ENCODE results near the gene NEGR1. TPM values are rescaled to one million over a fixed set of nuclear protein-coding genes. Genes with fewer than 3 reads are reported as not detected.

NEGR1 gene
- total and polyA plus RNA-seq, 7 donors: 1.3 to 10.2 (median 2.2) TPM

DNA sequence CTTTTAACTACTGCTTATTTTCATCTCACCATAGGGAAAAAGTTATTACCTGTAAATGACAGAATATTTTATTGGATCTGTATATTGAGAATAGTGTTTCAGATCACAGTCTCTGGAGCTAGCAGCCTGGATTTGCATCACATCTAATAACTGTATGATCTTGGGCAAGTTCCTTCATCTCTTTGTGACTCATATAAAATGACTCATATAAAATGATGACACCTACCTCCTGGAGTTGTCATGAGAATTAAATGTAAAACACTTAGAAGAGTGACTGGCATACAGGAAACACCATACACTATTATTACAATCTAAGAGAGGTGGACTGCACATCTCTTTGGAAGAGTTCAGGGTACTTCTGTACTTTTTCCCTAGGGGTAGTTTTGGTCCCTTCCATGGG is 421.3 kb downstream of the NEGR1 start:
- Histone ChIP-seq H3K4me1 (no peaks in the 10 kb centered on the region), H3K27me3 (ENCODE audit: insufficient read depth in 3 of 3, low read length in 2 of 3) (no peaks in the 10 kb centered on the region), H3K36me3 (ENCODE audit: insufficient read depth in 1 of 2, low read depth in 1 of 2) (no peaks in the 10 kb centered on the region), H3K4me3 (no peak overlapping the region), H3K27ac (no peak overlapping the region), H3K9me3 (no peaks in the 10 kb centered on the region)
- no peak for TF ChIP-seq CTCF (IDR thresholded peaks at IDR 0.05)
- intact Hi-C loops (cut with DNase I): no loop called here
- no peak for DNase-seq
- no peak for ATAC-seq

DNA sequence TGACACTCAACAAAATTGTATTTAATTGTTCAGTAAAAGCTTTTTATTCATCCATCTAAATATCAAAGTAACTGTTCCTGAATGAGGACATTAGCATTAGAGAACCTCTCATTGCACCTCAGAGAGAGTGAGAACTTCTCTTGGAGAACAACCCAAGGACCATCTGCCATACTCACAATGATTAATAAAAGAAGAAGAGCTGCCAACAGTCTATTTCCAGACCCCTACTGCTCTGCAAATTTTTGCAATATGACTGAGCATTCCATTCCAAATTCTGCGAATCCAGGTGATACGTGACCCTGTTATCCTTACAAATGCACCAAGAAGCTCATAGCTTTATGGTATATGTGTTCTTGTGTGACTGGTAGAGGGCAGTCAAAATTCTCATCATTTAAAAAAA is 422.5 kb downstream of the NEGR1 start:
- WGBS, 3 donors: 83 to 90% (median 89%) methylated on average over 2 of the region's 2 CpGs
- ATAC-seq (no peak), DNase-seq (no peak)
- intact Hi-C loops (cut with DNase I): no loop called here
- no peaks in the 10 kb centered on the region for H3K36me3 ChIP-seq (ENCODE audit: insufficient read depth in 1 of 2, low read depth in 1 of 2)
- no peaks in the 10 kb centered on the region for H3K27me3 ChIP-seq (ENCODE audit: insufficient read depth in 3 of 3, low read length in 2 of 3)
- H3K9me3 ChIP-seq: no peaks in the 10 kb centered on the region
- no peak overlapping the region for H3K27ac ChIP-seq
- H3K4me1 ChIP-seq: no peaks in the 10 kb centered on the region
- H3K4me3 ChIP-seq: no peak overlapping the region
- TF ChIP-seq CTCF (IDR thresholded peaks at IDR 0.05): no peak

DNA sequence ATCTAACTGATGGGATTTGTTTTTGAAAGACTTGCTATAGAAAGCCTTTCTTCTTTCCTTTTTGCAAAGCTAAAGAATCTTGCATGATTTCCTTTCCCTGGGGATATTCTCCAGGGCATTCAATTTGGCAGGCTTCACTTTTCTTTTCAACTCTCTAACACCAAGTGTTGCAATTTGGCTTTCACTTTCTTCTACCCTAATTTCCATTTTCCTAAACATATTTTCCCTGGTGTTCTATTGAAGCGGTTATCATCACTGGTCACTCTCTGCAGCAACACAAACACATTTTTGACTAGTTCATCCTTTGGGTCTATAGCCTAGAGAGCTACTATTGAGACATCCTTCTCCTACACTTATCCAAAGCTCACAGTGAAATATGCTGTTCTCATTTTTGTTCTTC is 424.5 kb downstream of the NEGR1 start:
- intact Hi-C loops (cut with DNase I): no loop called here
- TF ChIP-seq CTCF (IDR thresholded peaks at IDR 0.05): no peak

GRCh38 chr1:71853360-71853759 is 429.0 kb downstream of the NEGR1 start:
- 58 to 61% (median 60%) methylated on average over 2 of the region's 2 CpGs for WGBS, 3 donors
- DNase-seq (no peak), ATAC-seq (no peak)
- no peaks in the 10 kb centered on the region for H3K27me3 ChIP-seq (ENCODE audit: insufficient read depth in 3 of 3, low read length in 2 of 3)
- no peaks in the 10 kb centered on the region for H3K4me1 ChIP-seq
- no peak for TF ChIP-seq CTCF (IDR thresholded peaks at IDR 0.05)
- H3K27ac ChIP-seq: no peak overlapping the region
- no peak overlapping the region for H3K4me3 ChIP-seq
- no peaks in the 10 kb centered on the region for H3K9me3 ChIP-seq
- no peaks in the 10 kb centered on the region for H3K36me3 ChIP-seq (ENCODE audit: insufficient read depth in 1 of 2, low read depth in 1 of 2)
- intact Hi-C loops (cut with DNase I): no loop called here

More for the DNA sequence above, 424.5 kb downstream of the NEGR1 start:
- Histone ChIP-seq H3K9me3 (no peaks in the 10 kb centered on the region), H3K27me3 (ENCODE audit: insufficient read depth in 3 of 3, low read length in 2 of 3) (no peaks in the 10 kb centered on the region), H3K27ac (no peak overlapping the region), H3K4me3 (no peak overlapping the region), H3K4me1 (no peaks in the 10 kb centered on the region), H3K36me3 (ENCODE audit: insufficient read depth in 1 of 2, low read depth in 1 of 2) (no peaks in the 10 kb centered on the region)
- DNase-seq: no peak
- no peak for ATAC-seq
- 39 to 59% (median 41%) methylated on average over 1 of the region's 1 CpG for WGBS, 3 donors

GRCh38 chr1:71850936-71851335 is 431.4 kb downstream of the NEGR1 start:
- no peak overlapping the region for H3K27ac ChIP-seq
- no peaks in the 10 kb centered on the region for H3K9me3 ChIP-seq
- H3K4me1 ChIP-seq: no peaks in the 10 kb centered on the region
- 64 to 81% (median 64%) methylated on average over 3 of the region's 3 CpGs for WGBS, 3 donors
- TF ChIP-seq CTCF (IDR thresholded peaks at IDR 0.05): no peak
- ATAC-seq (peak in 1 of 4 donors; percentile 57), DNase-seq (no peak)
- H3K27me3 ChIP-seq (ENCODE audit: insufficient read depth in 3 of 3, low read length in 2 of 3): no peaks in the 10 kb centered on the region
- intact Hi-C loops (cut with DNase I): no loop called here
- H3K36me3 ChIP-seq (ENCODE audit: insufficient read depth in 1 of 2, low read depth in 1 of 2): no peaks in the 10 kb centered on the region
- H3K4me3 ChIP-seq: no peak overlapping the region

Data from psoas muscle (tissue), 8 donors.